ENCODE data around the gene POLR2A. TPM values are rescaled to one million over a fixed set of nuclear protein-coding genes. Genes with fewer than 3 reads are reported as not detected.

The POLR2A gene
- polyA plus RNA-seq, 1 donor from 2014 or later: 9.1 TPM

DNA sequence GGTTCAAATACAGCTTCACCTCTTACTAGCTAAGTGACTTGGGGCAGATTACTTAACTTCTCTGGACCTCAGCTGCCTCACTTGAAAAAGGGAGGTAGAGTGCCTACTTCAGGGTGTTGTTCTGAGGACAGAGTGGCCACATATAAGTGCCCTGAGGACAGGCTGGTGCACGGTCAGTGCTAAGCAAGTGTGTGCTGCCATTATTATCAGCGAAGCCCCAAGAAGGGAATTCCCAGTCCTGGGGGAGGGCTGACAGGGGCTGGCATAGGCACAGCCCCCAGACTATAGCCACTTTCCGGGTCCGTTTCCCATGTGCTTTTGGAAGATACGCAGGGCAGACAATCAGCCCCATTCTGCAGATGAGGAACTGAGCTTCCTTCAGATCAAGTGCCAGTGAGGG, 7.2 kb upstream of the POLR2A start:
- Histone ChIP-seq H3K4me3 (ENCODE audit: low read length) (peak overlapping the region; percentile 91), H3K9ac (ENCODE audit: low read length) (no peak overlapping the region)
- TF ChIP-seq TAF1 (IDR thresholded peaks at IDR 0.05; ENCODE audit: low read depth): no peak
- TF ChIP-seq SMC3 (conservative IDR thresholded peaks at IDR 0.05; ENCODE audit: poor library complexity): no peak
- TF ChIP-seq, protein P1, sequence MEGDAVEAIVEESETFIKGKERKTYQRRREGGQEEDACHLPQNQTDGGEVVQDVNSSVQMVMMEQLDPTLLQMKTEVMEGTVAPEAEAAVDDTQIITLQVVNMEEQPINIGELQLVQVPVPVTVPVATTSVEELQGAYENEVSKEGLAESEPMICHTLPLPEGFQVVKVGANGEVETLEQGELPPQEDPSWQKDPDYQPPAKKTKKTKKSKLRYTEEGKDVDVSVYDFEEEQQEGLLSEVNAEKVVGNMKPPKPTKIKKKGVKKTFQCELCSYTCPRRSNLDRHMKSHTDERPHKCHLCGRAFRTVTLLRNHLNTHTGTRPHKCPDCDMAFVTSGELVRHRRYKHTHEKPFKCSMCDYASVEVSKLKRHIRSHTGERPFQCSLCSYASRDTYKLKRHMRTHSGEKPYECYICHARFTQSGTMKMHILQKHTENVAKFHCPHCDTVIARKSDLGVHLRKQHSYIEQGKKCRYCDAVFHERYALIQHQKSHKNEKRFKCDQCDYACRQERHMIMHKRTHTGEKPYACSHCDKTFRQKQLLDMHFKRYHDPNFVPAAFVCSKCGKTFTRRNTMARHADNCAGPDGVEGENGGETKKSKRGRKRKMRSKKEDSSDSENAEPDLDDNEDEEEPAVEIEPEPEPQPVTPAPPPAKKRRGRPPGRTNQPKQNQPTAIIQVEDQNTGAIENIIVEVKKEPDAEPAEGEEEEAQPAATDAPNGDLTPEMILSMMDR (IDR thresholded peaks at IDR 0.05; ENCODE audit: poor library complexity, severe bottlenecking): no peak
- no peak for TF ChIP-seq RAD21 (conservative IDR thresholded peaks at IDR 0.05)
- no peak for TF ChIP-seq EZH2 (IDR thresholded peaks at IDR 0.05; ENCODE audit: borderline replicate concordance, insufficient read depth, low read length, poor library complexity, severe bottlenecking)
- TF ChIP-seq MXI1 (conservative IDR thresholded peaks at IDR 0.05; ENCODE audit: poor library complexity, severe bottlenecking): no peak
- TF ChIP-seq POLR2AphosphoS5 (IDR thresholded peaks at IDR 0.05): no peak
- TF ChIP-seq EP300 (conservative IDR thresholded peaks at IDR 0.05; ENCODE audit: poor library complexity, severe bottlenecking): no peak
- TF ChIP-seq, protein P2, sequence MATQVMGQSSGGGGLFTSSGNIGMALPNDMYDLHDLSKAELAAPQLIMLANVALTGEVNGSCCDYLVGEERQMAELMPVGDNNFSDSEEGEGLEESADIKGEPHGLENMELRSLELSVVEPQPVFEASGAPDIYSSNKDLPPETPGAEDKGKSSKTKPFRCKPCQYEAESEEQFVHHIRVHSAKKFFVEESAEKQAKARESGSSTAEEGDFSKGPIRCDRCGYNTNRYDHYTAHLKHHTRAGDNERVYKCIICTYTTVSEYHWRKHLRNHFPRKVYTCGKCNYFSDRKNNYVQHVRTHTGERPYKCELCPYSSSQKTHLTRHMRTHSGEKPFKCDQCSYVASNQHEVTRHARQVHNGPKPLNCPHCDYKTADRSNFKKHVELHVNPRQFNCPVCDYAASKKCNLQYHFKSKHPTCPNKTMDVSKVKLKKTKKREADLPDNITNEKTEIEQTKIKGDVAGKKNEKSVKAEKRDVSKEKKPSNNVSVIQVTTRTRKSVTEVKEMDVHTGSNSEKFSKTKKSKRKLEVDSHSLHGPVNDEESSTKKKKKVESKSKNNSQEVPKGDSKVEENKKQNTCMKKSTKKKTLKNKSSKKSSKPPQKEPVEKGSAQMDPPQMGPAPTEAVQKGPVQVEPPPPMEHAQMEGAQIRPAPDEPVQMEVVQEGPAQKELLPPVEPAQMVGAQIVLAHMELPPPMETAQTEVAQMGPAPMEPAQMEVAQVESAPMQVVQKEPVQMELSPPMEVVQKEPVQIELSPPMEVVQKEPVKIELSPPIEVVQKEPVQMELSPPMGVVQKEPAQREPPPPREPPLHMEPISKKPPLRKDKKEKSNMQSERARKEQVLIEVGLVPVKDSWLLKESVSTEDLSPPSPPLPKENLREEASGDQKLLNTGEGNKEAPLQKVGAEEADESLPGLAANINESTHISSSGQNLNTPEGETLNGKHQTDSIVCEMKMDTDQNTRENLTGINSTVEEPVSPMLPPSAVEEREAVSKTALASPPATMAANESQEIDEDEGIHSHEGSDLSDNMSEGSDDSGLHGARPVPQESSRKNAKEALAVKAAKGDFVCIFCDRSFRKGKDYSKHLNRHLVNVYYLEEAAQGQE (IDR thresholded peaks at IDR 0.05; ENCODE audit: borderline replicate concordance): no peak

DNA sequence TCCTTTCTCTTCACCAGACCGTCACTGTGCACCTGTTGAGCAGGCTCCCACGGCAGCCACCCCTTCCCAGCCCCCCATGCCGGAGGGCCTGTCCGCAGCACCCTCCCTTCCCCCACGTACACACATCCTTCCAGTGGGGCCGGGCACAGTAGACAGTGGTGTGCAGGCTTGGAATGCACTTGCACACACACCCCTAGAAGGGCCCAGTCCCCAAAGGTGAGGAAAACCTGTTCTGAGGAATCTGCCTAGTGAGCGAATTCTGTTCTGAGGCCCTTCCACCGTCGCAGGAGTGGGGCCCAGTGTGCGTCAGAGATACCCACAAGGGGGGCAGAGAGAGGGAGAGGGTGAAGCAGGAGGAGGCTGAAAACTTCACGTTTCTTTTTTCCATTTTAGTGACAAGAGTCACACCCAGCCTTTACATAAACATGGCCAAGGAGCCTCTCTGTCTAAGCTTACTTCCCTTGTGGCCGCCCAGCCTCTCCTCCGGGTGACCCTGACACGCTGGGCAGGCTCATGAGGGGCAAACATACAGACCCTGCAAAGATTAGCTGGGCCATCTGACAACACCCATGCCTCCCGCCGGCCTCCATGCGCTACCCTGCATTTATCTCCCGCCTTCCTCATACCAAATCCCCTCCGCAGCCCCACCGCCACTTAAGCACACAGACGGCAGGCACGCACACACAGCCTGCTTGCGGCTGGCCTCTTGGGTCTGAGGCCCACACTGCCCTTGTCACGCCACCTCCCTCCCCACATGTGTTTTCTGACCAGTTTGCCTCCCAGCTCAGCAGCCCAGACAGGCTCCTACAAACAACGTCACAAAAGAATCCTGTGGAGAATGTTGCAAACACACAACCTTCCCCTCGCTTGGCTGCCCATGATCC, 6.5 kb upstream of the POLR2A start:
- H3K9ac ChIP-seq (ENCODE audit: low read length): peak overlapping the region; percentile 98
- H3K4me3 ChIP-seq (ENCODE audit: low read length): peak overlapping the region; percentile 91
- H3K27ac ChIP-seq (ENCODE audit: low read length): peak overlapping the region; percentile 97
- no peaks in the 10 kb centered on the region for H3F3A ChIP-seq (ENCODE audit: insufficient read depth, low read length, poor library complexity, severe bottlenecking)
- H4K20me1 ChIP-seq (ENCODE audit: insufficient read depth): no peaks in the 10 kb centered on the region
- peak overlapping the region; percentile 94 for H3K4me2 ChIP-seq (ENCODE audit: low read length)
- peaks cover 53% of the 10 kb centered on the region for H3K79me2 ChIP-seq (replicated peaks; ENCODE audit: insufficient read depth, low read length)
- TF ChIP-seq POLR2AphosphoS5 (IDR thresholded peaks at IDR 0.05): peak; percentile 30
- no peak for TF ChIP-seq EP300 (conservative IDR thresholded peaks at IDR 0.05; ENCODE audit: poor library complexity, severe bottlenecking)
- H3K36me3 ChIP-seq (ENCODE audit: insufficient read depth, low read length): no peaks in the 10 kb centered on the region
- H3K9me2 ChIP-seq (ENCODE audit: insufficient read depth, low read length): no peaks in the 10 kb centered on the region
- H3K27me3 ChIP-seq (ENCODE audit: insufficient read depth, low read depth, low read length): no peaks in the 10 kb centered on the region
- no peaks in the 10 kb centered on the region for H3K9me3 ChIP-seq (ENCODE audit: low read length)
- H2AFZ ChIP-seq (ENCODE audit: low read depth, low read length): no peak overlapping the region

More for the DNA sequence above, 7.2 kb upstream of the POLR2A start:
- H3F3A ChIP-seq (ENCODE audit: insufficient read depth, low read length, poor library complexity, severe bottlenecking): no peaks in the 10 kb centered on the region
- H4K20me1 ChIP-seq (ENCODE audit: insufficient read depth): no peaks in the 10 kb centered on the region
- H3K9me2 ChIP-seq (ENCODE audit: insufficient read depth, low read length): no peaks in the 10 kb centered on the region
- H3K27ac ChIP-seq (ENCODE audit: low read length): no peak overlapping the region
- no peak overlapping the region for H3K4me2 ChIP-seq (ENCODE audit: low read length)
- no peaks in the 10 kb centered on the region for H3K27me3 ChIP-seq (ENCODE audit: insufficient read depth, low read depth, low read length)
- no peaks in the 10 kb centered on the region for H3K9me3 ChIP-seq (ENCODE audit: low read length)
- peaks cover 53% of the 10 kb centered on the region for H3K79me2 ChIP-seq (replicated peaks; ENCODE audit: insufficient read depth, low read length)
- no peak overlapping the region for H2AFZ ChIP-seq (ENCODE audit: low read depth, low read length)
- no peaks in the 10 kb centered on the region for H3K36me3 ChIP-seq (ENCODE audit: insufficient read depth, low read length)

Measured in neural cell (in vitro differentiated cells).